ENCODE results near the gene FRRS1L. TPM values are rescaled to one million over a fixed set of nuclear protein-coding genes. Genes with fewer than 3 reads are reported as not detected.

FRRS1L gene
- total and polyA plus RNA-seq, 2 of the 13 experiments (the other 11 are each of a cell fraction or from before 2014, with no cell fraction given), result 0.02 to 0.03 TPM

DNA sequence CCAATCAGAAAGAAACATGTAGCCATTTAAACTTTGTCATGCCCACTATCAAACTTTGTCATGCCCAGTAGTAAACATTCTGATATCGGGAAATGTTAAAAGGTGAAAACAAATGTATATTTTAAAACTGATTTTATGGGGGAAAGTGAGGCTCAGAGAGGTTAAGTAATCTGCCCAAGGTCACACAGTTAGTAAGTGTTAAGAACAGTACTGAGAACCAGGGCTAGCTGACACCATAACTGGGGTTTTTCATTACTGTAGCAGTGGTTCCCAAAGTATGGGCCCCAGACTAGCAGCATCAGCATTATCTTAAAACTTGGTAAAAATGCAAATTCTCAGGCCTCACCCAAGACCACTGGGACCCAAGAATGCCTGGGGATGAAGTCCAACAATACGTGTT, 9.9 kb upstream of the FRRS1L start:
- WGBS (ENCODE audit: low lambda C conversion rate), result 51% methylated on average over 2 of the region's 2 CpGs
- intact Hi-C loops (cut with micrococcal nuclease; ENCODE audit: unreplicated experiment), result no loop called here
- H3K9me3 ChIP-seq (ENCODE audit: low read length), result no peaks in the 10 kb centered on the region
- no peak overlapping the region for H3K27ac ChIP-seq (ENCODE audit: extremely low read length, insufficient read depth, low read length)
- H4K20me1 ChIP-seq (ENCODE audit: insufficient read depth, low read length), result no peaks in the 10 kb centered on the region
- DNase-seq (ENCODE audit: low spot score), result no peak
- H3K79me2 ChIP-seq (ENCODE audit: insufficient read depth, low read length), result no peaks in the 10 kb centered on the region
- POLR2A ChIA-PET, result no interaction called here
- in situ Hi-C loops (cut with HindIII; ENCODE audit: extremely low pct_ligation_motif_present, low pct_unique_long_range_greater_than_20kb), result loop anchor here (25.0 kb wide), 1 partner anchor 335 kb away; no protein-coding TSS in a partner anchor
- no peaks in the 10 kb centered on the region for H3K36me3 ChIP-seq (replicated peaks in 1 of 2; ENCODE audit: control insufficient read depth in 1 of 2, insufficient read depth in 2 of 2, low read length in 2 of 2)
- no peak for FAIRE-seq
- TF ChIP-seq CEBPB (IDR thresholded peaks at IDR 0.05; ENCODE audit: borderline replicate concordance, low read depth, low read length) (no peak), CCAR2 (optimal IDR thresholded peaks at IDR 0.05; ENCODE audit: low read depth, low read length) (no peak), ZNF768 (CRISPR knock-in tag; IDR thresholded peaks at IDR 0.05) (peak; percentile 28; the same call in 1 of the 2 replicates), GATAD2A (CRISPR knock-in tag; IDR thresholded peaks at IDR 0.05) (no peak), ZNF101 (CRISPR knock-in tag; IDR thresholded peaks at IDR 0.05; ENCODE audit: borderline replicate concordance, low read depth) (no peak), BATF2 (CRISPR knock-in tag; IDR thresholded peaks at IDR 0.05) (no peak)
- TF ChIP-seq, protein P1, sequence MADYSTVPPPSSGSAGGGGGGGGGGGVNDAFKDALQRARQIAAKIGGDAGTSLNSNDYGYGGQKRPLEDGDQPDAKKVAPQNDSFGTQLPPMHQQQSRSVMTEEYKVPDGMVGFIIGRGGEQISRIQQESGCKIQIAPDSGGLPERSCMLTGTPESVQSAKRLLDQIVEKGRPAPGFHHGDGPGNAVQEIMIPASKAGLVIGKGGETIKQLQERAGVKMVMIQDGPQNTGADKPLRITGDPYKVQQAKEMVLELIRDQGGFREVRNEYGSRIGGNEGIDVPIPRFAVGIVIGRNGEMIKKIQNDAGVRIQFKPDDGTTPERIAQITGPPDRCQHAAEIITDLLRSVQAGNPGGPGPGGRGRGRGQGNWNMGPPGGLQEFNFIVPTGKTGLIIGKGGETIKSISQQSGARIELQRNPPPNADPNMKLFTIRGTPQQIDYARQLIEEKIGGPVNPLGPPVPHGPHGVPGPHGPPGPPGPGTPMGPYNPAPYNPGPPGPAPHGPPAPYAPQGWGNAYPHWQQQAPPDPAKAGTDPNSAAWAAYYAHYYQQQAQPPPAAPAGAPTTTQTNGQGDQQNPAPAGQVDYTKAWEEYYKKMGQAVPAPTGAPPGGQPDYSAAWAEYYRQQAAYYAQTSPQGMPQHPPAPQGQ (CRISPR knock-in tag; IDR thresholded peaks at IDR 0.05; ENCODE audit: borderline replicate concordance), result no peak
- TF ChIP-seq, protein P2, sequence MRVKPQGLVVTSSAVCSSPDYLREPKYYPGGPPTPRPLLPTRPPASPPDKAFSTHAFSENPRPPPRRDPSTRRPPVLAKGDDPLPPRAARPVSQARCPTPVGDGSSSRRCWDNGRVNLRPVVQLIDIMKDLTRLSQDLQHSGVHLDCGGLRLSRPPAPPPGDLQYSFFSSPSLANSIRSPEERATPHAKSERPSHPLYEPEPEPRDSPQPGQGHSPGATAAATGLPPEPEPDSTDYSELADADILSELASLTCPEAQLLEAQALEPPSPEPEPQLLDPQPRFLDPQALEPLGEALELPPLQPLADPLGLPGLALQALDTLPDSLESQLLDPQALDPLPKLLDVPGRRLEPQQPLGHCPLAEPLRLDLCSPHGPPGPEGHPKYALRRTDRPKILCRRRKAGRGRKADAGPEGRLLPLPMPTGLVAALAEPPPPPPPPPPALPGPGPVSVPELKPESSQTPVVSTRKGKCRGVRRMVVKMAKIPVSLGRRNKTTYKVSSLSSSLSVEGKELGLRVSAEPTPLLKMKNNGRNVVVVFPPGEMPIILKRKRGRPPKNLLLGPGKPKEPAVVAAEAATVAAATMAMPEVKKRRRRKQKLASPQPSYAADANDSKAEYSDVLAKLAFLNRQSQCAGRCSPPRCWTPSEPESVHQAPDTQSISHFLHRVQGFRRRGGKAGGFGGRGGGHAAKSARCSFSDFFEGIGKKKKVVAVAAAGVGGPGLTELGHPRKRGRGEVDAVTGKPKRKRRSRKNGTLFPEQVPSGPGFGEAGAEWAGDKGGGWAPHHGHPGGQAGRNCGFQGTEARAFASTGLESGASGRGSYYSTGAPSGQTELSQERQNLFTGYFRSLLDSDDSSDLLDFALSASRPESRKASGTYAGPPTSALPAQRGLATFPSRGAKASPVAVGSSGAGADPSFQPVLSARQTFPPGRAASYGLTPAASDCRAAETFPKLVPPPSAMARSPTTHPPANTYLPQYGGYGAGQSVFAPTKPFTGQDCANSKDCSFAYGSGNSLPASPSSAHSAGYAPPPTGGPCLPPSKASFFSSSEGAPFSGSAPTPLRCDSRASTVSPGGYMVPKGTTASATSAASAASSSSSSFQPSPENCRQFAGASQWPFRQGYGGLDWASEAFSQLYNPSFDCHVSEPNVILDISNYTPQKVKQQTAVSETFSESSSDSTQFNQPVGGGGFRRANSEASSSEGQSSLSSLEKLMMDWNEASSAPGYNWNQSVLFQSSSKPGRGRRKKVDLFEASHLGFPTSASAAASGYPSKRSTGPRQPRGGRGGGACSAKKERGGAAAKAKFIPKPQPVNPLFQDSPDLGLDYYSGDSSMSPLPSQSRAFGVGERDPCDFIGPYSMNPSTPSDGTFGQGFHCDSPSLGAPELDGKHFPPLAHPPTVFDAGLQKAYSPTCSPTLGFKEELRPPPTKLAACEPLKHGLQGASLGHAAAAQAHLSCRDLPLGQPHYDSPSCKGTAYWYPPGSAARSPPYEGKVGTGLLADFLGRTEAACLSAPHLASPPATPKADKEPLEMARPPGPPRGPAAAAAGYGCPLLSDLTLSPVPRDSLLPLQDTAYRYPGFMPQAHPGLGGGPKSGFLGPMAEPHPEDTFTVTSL (CRISPR knock-in tag; IDR thresholded peaks at IDR 0.05; ENCODE audit: borderline replicate concordance), result no peak
- no peak overlapping the region for H3K9ac ChIP-seq (ENCODE audit: insufficient read depth, low read depth, low read length)
- BruUV-seq (replicated peaks), result no TSS peak
- no peak overlapping the region for H3K4me3 ChIP-seq (replicated peaks in 1 of 3; ENCODE audit: insufficient read depth in 1 of 3, low read depth in 2 of 3, low read length in 3 of 3)
- CTCF ChIA-PET (ENCODE audit: low intra/inter-chr PET ratio, low total read pairs), result no interaction called here
- peaks cover 25% of the 10 kb centered on the region for H3K4me1 ChIP-seq (ENCODE audit: insufficient read depth, low read length)
- no peak overlapping the region for H2AFZ ChIP-seq (ENCODE audit: low read length)
- no peak for ATAC-seq
- H3K27me3 ChIP-seq (ENCODE audit: control insufficient read depth in 1 of 2, insufficient read depth in 2 of 2, low read length in 2 of 2), result 0 out of 5 replicates have a peak, but pooled peaks cover 0 to 2% of the 10 kb centered on the region in 2 experiments
- H3K4me2 ChIP-seq (ENCODE audit: low read depth, low read length), result no peak overlapping the region

Data from HepG2 (cell line).